HT-29 (cell line): ENCODE results near the gene HCN1. TPM values are rescaled to one million over a fixed set of nuclear protein-coding genes. Genes with fewer than 3 reads are reported as not detected.
A peak's percentile ranks its signal among the peaks of the same experiment; 100 is the strongest.
"Not testable (repeated sequence)": the region's sequence is repeated elsewhere in the genome, so short reads cannot be mapped to it uniquely, and the experiment has no call there.

ENCODE experiments used
- DNase-seq: peaks from one replicate; pipeline ENCODE4 v3.0.0-alpha.2; 2015; ENCODE audit warnings: low spot score
- total RNA-seq: library from RNA; depleted of rRNA; stranded (reverse); fragments of >200 nt; shearing (Covaris generic); gene quantifications from 2 replicates; pipeline ENCODE4 v1.2.3, GENCODE V29; 2014

Gene HCN1
- total RNA-seq, 1 experiment from 2014 or later = not detected

- DNase-seq = no peak
Measured at GRCh38 chr5:45417285-45417998, 278.7 kb downstream of the HCN1 start.

GRCh38 chr5:45414620-45415573 is 281.3 kb downstream of the HCN1 start:
- DNase-seq = no peak

- peak; percentile 34 for DNase-seq
Measured at GRCh38 chr5:45411971-45412612, 284.1 kb downstream of the HCN1 start.

- DNase-seq = no peak
Measured at GRCh38 chr5:45410304-45410995, 285.7 kb downstream of the HCN1 start.

- no peak for DNase-seq
Measured at GRCh38 chr5:45408067-45408466, 288.1 kb downstream of the HCN1 start.

- DNase-seq = no peak
Measured at GRCh38 chr5:45402804-45403455, 293.2 kb downstream of the HCN1 start.

GRCh38 chr5:45399041-45399440 is 297.1 kb downstream of the HCN1 start:
- DNase-seq = no peak

- DNase-seq = peak; percentile 82
Measured at GRCh38 chr5:45385321-45386058, 310.7 kb downstream of the HCN1 start.

GRCh38 chr5:45383985-45384384 is 312.2 kb downstream of the HCN1 start:
- DNase-seq = no peak

GRCh38 chr5:45382583-45382982 is 313.6 kb downstream of the HCN1 start:
- DNase-seq = no peak

- no peak for DNase-seq
Measured at GRCh38 chr5:45376417-45376816, 319.8 kb downstream of the HCN1 start.

GRCh38 chr5:45372629-45373028 is 323.6 kb downstream of the HCN1 start:
- DNase-seq = no peak

- not testable (repeated sequence) for DNase-seq
Measured at GRCh38 chr5:45371423-45371822, 324.8 kb downstream of the HCN1 start.

GRCh38 chr5:45355189-45355992 is 340.8 kb downstream of the HCN1 start:
- no peak for DNase-seq

- no peak for DNase-seq
Measured at GRCh38 chr5:45336464-45336863, 359.7 kb downstream of the HCN1 start.

GRCh38 chr5:45335978-45336377 is 360.2 kb downstream of the HCN1 start:
- DNase-seq = no peak

GRCh38 chr5:45335346-45335745 is 360.8 kb downstream of the HCN1 start:
- DNase-seq = no peak

GRCh38 chr5:45334939-45335338 is 361.2 kb downstream of the HCN1 start:
- no peak for DNase-seq

- not testable (repeated sequence) for DNase-seq
Measured at GRCh38 chr5:45312627-45313026, 383.6 kb downstream of the HCN1 start.
